Muscle layer of colon (tissue), 2 donors: ENCODE results near the gene KDM4C.

ENCODE experiments used
- H3K27ac ChIP-seq: one replicate; pipeline ENCODE4 v1.7.0; 2013; ENCODE audit warnings: low read depth, mild to moderate bottlenecking, low read length, moderate library complexity
- H3K27me3 ChIP-seq, 2 donors: one replicate each; pipeline ENCODE4 v1.7.0; 2013; ENCODE audit warnings: low read length in 2 of 2, mild to moderate bottlenecking in 2 of 2; ENCODE audit not compliant: insufficient read depth in 2 of 2, control insufficient read depth in 1 of 2
- H3K36me3 ChIP-seq: one replicate; pipeline ENCODE4 v1.7.0; 2013; ENCODE audit warnings: mild to moderate bottlenecking, low read length; ENCODE audit not compliant: insufficient read depth
- H3K4me1 ChIP-seq: one replicate; pipeline ENCODE4 v1.7.0; 2013; ENCODE audit warnings: mild to moderate bottlenecking, low read length; ENCODE audit not compliant: insufficient read depth
- H3K4me3 ChIP-seq, 2 donors: one replicate each; pipeline ENCODE4 v1.7.0; 2013; ENCODE audit warnings: low read length in 2 of 2, low read depth in 1 of 2, mild to moderate bottlenecking in 1 of 2, moderate library complexity in 1 of 2
- H3K9ac ChIP-seq: one replicate; pipeline ENCODE4 v1.7.0; 2013; ENCODE audit warnings: low read length
- H3K9me3 ChIP-seq: one replicate; pipeline ENCODE4 v1.7.0; 2013; ENCODE audit warnings: mild to moderate bottlenecking, low read length
- donor health status: abdominal sarcoma.
- donor health status: Adenocarcinoma of cecum.

The KDM4C gene

DNA sequence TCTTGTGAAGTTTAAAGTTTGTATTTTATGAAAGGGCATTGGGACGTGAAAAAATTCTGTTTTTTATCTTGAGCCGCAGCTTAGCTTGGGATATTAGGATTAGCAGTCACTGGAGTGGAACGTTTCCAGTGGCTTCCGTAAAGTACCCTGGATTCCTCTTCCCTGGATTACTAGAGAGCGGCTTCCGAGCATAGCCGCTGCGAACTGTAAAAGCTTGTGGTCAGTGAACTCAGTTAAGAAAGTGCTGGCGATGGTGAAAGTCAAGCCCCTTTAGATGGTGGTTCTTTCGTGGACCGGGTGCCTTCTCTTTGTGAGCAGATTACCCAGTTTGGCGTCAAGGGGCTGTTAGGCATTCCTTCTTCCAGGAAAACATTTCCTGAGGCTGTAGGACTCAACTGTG is 168.1 kb downstream of the KDM4C start:
- H3K9me3 ChIP-seq = no peaks in the 10 kb centered on the region
- no peak overlapping the region for H3K4me3 ChIP-seq
- H3K27ac ChIP-seq = no peak overlapping the region
- H3K36me3 ChIP-seq = peaks cover 11% of the 10 kb centered on the region
- H3K4me1 ChIP-seq = no peaks in the 10 kb centered on the region
- no peak overlapping the region for H3K9ac ChIP-seq
- no peaks in the 10 kb centered on the region for H3K27me3 ChIP-seq

DNA sequence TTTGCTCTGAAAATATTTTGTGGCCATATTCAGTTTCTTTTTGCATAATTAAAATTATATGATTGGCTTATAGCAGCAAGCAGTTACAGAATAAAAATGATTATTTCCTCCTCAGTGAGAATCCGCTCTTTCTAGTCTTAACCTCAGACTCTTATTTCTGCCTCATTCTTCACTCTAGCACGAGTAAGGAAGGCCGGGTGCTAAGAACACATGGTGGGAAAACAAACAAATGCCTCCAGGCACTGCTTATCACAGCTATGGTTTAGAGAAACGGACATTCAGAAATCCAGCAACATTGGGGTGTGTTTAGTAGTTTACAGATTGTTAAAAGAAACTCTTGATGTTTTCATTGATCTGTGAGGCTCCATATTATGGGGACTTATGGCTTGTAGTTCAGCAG is 168.7 kb downstream of the KDM4C start:
- Histone ChIP-seq H3K4me3 (no peak overlapping the region), H3K36me3 (peaks cover 10% of the 10 kb centered on the region), H3K9ac (no peak overlapping the region), H3K27ac (no peak overlapping the region), H3K9me3 (no peaks in the 10 kb centered on the region), H3K27me3 (no peaks in the 10 kb centered on the region), H3K4me1 (no peaks in the 10 kb centered on the region)

DNA sequence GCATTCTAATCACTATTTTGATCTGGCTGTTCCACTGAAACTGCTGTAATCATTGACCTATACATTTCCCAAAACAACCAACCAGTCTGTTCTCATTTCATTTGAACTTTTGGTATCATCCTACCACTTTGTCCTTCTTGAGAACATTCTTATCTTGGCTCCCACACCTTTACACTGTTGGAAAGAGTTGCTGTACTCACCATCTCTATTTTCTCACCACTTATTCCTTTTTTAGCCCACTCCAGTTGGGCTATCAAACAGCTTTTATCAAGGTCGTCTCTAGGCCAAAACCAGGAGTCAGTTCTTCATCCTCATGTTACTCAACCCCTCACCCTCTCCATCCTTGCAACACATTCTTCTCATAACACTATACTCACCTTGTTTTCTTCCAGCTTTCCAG is 170.1 kb downstream of the KDM4C start:
- H3K9me3 ChIP-seq = no peaks in the 10 kb centered on the region
- H3K4me3 ChIP-seq = no peak overlapping the region
- no peak overlapping the region for H3K27ac ChIP-seq
- no peak overlapping the region for H3K9ac ChIP-seq
- H3K4me1 ChIP-seq = no peaks in the 10 kb centered on the region
- no peaks in the 10 kb centered on the region for H3K36me3 ChIP-seq
- no peaks in the 10 kb centered on the region for H3K27me3 ChIP-seq

DNA sequence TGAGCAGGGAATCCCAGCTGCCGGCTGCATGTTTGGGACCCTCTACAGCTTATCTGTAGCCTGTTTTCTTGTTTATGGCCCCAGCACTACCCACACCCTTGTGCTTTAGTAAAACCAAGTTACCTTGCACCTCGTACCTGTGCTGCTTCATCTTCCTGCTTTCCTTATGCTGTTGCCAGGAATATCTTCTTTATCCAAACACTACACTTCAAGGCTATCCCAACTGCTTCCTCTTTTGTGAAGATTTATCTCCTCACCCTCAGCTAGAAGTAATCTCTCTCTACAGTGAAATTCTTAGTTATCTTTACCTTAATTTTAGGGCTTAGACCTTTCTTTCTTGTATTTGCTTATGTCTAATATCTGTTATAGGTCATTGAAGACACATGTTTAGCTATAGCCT is 171.1 kb downstream of the KDM4C start:
- no peak overlapping the region for H3K9ac ChIP-seq
- no peak overlapping the region for H3K4me3 ChIP-seq
- no peak overlapping the region for H3K27ac ChIP-seq
- H3K36me3 ChIP-seq = no peaks in the 10 kb centered on the region
- H3K4me1 ChIP-seq = no peaks in the 10 kb centered on the region
- no peaks in the 10 kb centered on the region for H3K27me3 ChIP-seq
- H3K9me3 ChIP-seq = no peaks in the 10 kb centered on the region

DNA sequence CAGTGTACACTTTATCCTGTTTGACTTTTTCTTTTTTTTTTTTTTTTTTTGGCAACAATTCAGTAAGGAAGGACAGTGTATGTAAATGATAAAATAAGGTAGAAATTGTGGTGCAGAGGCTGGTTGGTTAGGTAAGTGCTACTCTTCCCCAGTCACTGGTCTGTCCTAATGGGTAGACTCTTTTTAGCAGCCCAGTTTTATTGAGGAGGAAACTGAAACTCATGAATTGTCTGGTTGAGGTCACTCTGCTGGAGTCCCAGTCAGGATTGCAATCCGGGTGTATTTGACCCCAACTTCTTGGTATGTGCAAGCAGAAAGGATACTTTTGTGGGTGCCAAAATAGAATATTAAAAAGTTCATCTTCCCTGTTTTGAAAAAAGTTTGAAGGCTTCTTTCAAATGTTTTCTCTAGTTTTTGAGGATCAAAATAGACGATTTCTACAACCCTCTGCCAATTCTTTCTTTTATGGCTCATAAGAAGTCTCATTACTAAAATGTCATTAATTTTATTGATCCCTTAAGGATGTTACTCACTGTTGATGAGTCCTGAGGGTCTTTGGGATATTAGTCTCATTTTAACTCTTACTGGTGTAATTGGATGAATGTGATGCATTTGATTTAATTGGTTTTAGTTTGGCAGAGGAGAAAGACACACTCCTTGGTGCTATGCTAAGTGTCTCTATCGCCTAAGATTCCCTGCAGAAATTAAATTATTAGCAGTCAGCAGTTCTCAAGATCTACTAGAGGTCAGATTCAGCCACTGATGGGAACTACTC is 171.9 kb downstream of the KDM4C start:
- no peaks in the 10 kb centered on the region for H3K9me3 ChIP-seq
- no peak overlapping the region for H3K4me3 ChIP-seq
- H3K9ac ChIP-seq = no peak overlapping the region
- H3K27ac ChIP-seq = no peak overlapping the region
- no peaks in the 10 kb centered on the region for H3K4me1 ChIP-seq
- no peaks in the 10 kb centered on the region for H3K36me3 ChIP-seq
- no peaks in the 10 kb centered on the region for H3K27me3 ChIP-seq

GRCh38 chr9:6930827-6931226 is 173.1 kb downstream of the KDM4C start:
- H3K36me3 ChIP-seq = no peaks in the 10 kb centered on the region
- H3K9me3 ChIP-seq = no peaks in the 10 kb centered on the region
- H3K4me1 ChIP-seq = no peaks in the 10 kb centered on the region
- H3K27ac ChIP-seq = no peak overlapping the region
- H3K27me3 ChIP-seq = no peaks in the 10 kb centered on the region
- no peak overlapping the region for H3K9ac ChIP-seq
- no peak overlapping the region for H3K4me3 ChIP-seq

GRCh38 chr9:6931913-6932312 is 174.1 kb downstream of the KDM4C start:
- H3K27me3 ChIP-seq = no peaks in the 10 kb centered on the region
- no peaks in the 10 kb centered on the region for H3K9me3 ChIP-seq
- H3K9ac ChIP-seq = no peak overlapping the region
- no peak overlapping the region for H3K27ac ChIP-seq
- no peak overlapping the region for H3K4me3 ChIP-seq
- H3K36me3 ChIP-seq = no peaks in the 10 kb centered on the region
- no peaks in the 10 kb centered on the region for H3K4me1 ChIP-seq

DNA sequence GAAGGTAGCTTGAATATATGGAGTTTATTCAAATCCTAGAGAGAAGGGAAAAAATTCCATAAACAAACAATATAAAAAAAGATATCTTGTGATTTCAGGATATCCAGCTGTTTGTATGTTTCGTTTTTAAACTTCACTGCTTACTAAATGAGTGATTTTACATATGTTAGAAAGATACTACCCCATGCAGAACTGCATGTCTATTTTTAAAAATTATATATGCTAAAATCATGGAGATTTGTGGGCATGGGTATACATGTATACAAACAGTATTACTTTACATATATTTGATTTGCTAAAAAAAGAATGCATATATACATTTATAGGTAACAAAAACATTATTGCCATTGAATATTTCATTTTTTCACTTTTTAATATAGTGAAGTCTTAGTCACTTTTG is 178.3 kb downstream of the KDM4C start:
- H3K9ac ChIP-seq = no peak overlapping the region

GRCh38 chr9:6937209-6937608 is 179.4 kb downstream of the KDM4C start:
- Histone ChIP-seq H3K27me3 (no peaks in the 10 kb centered on the region), H3K9me3 (no peaks in the 10 kb centered on the region), H3K4me3 (no peak overlapping the region), H3K27ac (no peak overlapping the region), H3K9ac (no peak overlapping the region), H3K4me1 (peaks cover 3% of the 10 kb centered on the region), H3K36me3 (no peaks in the 10 kb centered on the region)

More for the DNA sequence above, 178.3 kb downstream of the KDM4C start:
- no peaks in the 10 kb centered on the region for H3K27me3 ChIP-seq
- H3K9me3 ChIP-seq = no peaks in the 10 kb centered on the region
- no peaks in the 10 kb centered on the region for H3K36me3 ChIP-seq
- H3K4me1 ChIP-seq = peaks cover 3% of the 10 kb centered on the region
- no peak overlapping the region for H3K27ac ChIP-seq
- H3K4me3 ChIP-seq = no peak overlapping the region

- no peaks in the 10 kb centered on the region for H3K36me3 ChIP-seq
- no peak overlapping the region for H3K9ac ChIP-seq
- peaks cover 3% of the 10 kb centered on the region for H3K4me1 ChIP-seq
- H3K27me3 ChIP-seq = no peaks in the 10 kb centered on the region
- no peaks in the 10 kb centered on the region for H3K9me3 ChIP-seq
- H3K4me3 ChIP-seq = no peak overlapping the region
- no peak overlapping the region for H3K27ac ChIP-seq
These were observed 180.7 kb downstream of the KDM4C start for GRCh38 chr9:6938447-6938846.

- H3K9me3 ChIP-seq = no peaks in the 10 kb centered on the region
- H3K4me3 ChIP-seq = no peak overlapping the region
- no peaks in the 10 kb centered on the region for H3K27me3 ChIP-seq
- peaks cover 3% of the 10 kb centered on the region for H3K4me1 ChIP-seq
- no peak overlapping the region for H3K9ac ChIP-seq
- no peaks in the 10 kb centered on the region for H3K36me3 ChIP-seq
- no peak overlapping the region for H3K27ac ChIP-seq
These were observed 181.1 kb downstream of the KDM4C start for GRCh38 chr9:6938873-6939272.

DNA sequence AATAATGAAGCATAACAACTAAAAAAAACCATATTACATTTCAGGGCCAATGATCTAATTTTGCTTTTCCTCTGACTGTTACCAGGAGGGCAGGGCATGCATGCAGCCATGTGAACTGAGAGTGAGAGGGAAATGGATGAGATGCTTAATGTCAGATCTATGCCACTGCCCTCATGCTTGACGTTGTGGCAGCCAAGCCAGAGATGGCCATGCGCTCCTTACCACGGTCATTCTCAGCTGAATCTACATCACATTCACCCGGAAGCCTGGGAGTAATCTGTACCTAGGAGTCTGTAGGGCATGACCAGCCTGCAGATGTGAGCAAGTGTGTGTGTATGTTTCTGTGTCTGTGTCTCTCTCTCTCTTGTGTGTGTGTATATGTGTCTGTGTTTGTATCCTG is 183.7 kb downstream of the KDM4C start:
- no peaks in the 10 kb centered on the region for H3K36me3 ChIP-seq
- H3K9me3 ChIP-seq = no peaks in the 10 kb centered on the region
- no peak overlapping the region for H3K4me3 ChIP-seq
- no peak overlapping the region for H3K9ac ChIP-seq
- H3K27me3 ChIP-seq = no peaks in the 10 kb centered on the region
- peaks cover 3% of the 10 kb centered on the region for H3K4me1 ChIP-seq
- H3K27ac ChIP-seq = no peak overlapping the region
